ENCODE measurements around the gene AS3MT. TPM values are rescaled to one million over a fixed set of nuclear protein-coding genes. Genes with fewer than 3 reads are reported as not detected.

Gene AS3MT
- total RNA-seq, 6 experiments from 2014 or later = 5.3 to 23.2 (median 14.4) TPM

DNA sequence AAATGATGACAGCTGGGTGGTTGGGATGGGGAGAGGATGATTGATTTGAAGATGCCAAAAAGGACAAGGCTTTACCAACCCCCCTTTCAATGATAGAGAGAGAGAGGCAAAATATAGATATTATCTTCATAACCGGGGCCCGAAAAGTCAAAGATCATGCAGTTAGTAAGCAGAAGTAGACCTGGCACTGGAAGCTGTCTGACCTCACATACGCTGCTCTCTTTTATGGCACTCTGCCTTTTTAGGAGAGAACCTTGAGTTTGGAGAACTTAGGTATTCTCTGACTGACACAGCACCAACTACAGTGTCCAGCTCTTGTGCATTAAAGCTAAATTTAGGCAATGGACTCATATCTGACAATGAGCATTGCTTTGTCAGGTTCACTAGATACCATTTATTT, 79.5 kb downstream of the AS3MT start:
- H3K27me3 ChIP-seq = no peaks in the 10 kb centered on the region
- H3K27ac ChIP-seq = no peak overlapping the region
- H3K36me3 ChIP-seq = no peaks in the 10 kb centered on the region
- H3K4me3 ChIP-seq = no peak overlapping the region
- TF ChIP-seq, protein P1, sequence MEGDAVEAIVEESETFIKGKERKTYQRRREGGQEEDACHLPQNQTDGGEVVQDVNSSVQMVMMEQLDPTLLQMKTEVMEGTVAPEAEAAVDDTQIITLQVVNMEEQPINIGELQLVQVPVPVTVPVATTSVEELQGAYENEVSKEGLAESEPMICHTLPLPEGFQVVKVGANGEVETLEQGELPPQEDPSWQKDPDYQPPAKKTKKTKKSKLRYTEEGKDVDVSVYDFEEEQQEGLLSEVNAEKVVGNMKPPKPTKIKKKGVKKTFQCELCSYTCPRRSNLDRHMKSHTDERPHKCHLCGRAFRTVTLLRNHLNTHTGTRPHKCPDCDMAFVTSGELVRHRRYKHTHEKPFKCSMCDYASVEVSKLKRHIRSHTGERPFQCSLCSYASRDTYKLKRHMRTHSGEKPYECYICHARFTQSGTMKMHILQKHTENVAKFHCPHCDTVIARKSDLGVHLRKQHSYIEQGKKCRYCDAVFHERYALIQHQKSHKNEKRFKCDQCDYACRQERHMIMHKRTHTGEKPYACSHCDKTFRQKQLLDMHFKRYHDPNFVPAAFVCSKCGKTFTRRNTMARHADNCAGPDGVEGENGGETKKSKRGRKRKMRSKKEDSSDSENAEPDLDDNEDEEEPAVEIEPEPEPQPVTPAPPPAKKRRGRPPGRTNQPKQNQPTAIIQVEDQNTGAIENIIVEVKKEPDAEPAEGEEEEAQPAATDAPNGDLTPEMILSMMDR (IDR thresholded peaks at IDR 0.05) = no peak
- no peak for TF ChIP-seq POLR2A (IDR thresholded peaks at IDR 0.05)
- no peaks in the 10 kb centered on the region for H3K9me3 ChIP-seq
- intact Hi-C loops (cut with DNase I) = no loop called here
- 67% methylated on average over 1 of the region's 3 CpGs for WGBS (ENCODE audit: insufficient coverage, low coverage, low lambda C conversion rate, missing lambda C conversion rate)
- ATAC-seq = no peak
- no peak for DNase-seq
- no peaks in the 10 kb centered on the region for H3K4me1 ChIP-seq

DNA sequence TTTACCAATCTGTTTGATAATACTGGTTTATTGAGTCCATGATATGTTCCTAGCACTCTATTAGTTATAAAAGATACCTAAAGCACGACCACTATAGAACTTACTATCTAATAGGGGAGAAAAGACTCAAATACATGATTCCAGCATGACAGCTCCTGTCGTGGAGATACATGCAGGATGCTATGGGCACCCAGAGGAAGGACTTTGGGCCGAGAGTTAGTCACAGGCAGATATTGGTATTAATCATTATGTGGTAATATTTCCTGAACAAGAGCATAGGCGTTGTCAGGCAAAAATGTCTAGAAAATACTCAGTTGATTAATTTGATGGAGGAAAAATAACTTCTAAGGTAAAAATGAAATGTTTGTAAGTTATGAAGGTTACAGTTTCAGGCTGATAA, 80.6 kb downstream of the AS3MT start:
- ATAC-seq (no peak), DNase-seq (no peak)
- Histone ChIP-seq H3K9me3 (no peaks in the 10 kb centered on the region), H3K4me1 (no peaks in the 10 kb centered on the region), H3K4me3 (no peak overlapping the region), H3K36me3 (no peaks in the 10 kb centered on the region), H3K27me3 (no peaks in the 10 kb centered on the region), H3K27ac (no peak overlapping the region)
- intact Hi-C loops (cut with DNase I) = no loop called here
- TF ChIP-seq, protein P1 (IDR thresholded peaks at IDR 0.05) = no peak
- no peak for TF ChIP-seq POLR2A (IDR thresholded peaks at IDR 0.05)
- WGBS (ENCODE audit: insufficient coverage, low coverage, low lambda C conversion rate, missing lambda C conversion rate) = 79% methylated on average over 3 of the region's 4 CpGs

DNA sequence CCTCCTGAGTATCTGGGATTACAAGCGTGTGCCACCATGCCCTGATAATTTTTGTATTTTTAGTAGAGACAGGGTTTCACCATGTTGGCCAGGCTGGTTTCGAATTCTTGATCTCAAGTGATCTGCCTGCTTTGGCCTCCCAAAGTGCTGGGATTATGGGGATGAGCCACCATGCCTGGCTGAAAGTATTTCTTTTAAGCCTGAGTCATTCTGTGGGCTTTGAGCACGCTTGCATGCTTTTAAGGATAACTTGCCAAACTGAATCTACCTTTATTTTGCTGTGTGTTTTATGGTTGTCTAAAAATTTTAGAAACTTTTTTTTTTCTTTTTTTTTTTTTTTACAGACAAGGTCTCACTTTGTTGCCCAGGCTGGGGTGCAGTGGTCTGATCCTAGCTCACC, 82.0 kb downstream of the AS3MT start:
- H3K27me3 ChIP-seq = no peaks in the 10 kb centered on the region
- ATAC-seq = no peak
- 100% methylated on average over 1 of the region's 3 CpGs for WGBS (ENCODE audit: insufficient coverage, low coverage, low lambda C conversion rate, missing lambda C conversion rate)

More for the DNA sequence above, 82.0 kb downstream of the AS3MT start:
- DNase-seq = no peak
- TF ChIP-seq, protein P1 (IDR thresholded peaks at IDR 0.05) = no peak
- no peak for TF ChIP-seq POLR2A (IDR thresholded peaks at IDR 0.05)
- no peak overlapping the region for H3K4me3 ChIP-seq
- no peak overlapping the region for H3K27ac ChIP-seq
- intact Hi-C loops (cut with DNase I) = no loop called here
- H3K9me3 ChIP-seq = no peaks in the 10 kb centered on the region
- H3K36me3 ChIP-seq = no peaks in the 10 kb centered on the region
- H3K4me1 ChIP-seq = no peaks in the 10 kb centered on the region

Small RNA genes lying within 50 kb of the gene (small RNA-seq; reads per million reads assigned to genes)
- gene AS3MT (0 reads per million in 2 experiments), gene RF00026 (0 reads per million in 2 experiments)

Other genes starting within 250 kb of the AS3MT start
- gene TRIM8, start 225.0 kb upstream of the AS3MT start, total RNA-seq = 10 to 100 TPM; 34.7 to 99.8 (median 41.2) TPM
- 1 to 10 TPM; 1.1 to 3.3 (median 2.3) TPM for gene ARL3, start 155.1 kb upstream of the AS3MT start, total RNA-seq
- gene SFXN2, start 154.8 kb upstream of the AS3MT start, total RNA-seq = 10 to 100 TPM in 4 of 6 experiments, 1 to 10 TPM in 2; 7.1 to 29.7 (median 16.5) TPM
- 10 to 100 TPM; 24.1 to 58.4 (median 32.8) TPM for gene WBP1L, start 125.5 kb upstream of the AS3MT start, total RNA-seq
- 1 to 10 TPM in 4 of 6 experiments, under 1 TPM in 2; 0.61 to 4.2 (median 1.5) TPM for gene CYP17A1, start 32.1 kb upstream of the AS3MT start, total RNA-seq
- 10 to 100 TPM; 14.2 to 36.4 (median 28.1) TPM for gene BORCS7, start 15.2 kb upstream of the AS3MT start, total RNA-seq
- 1 to 10 TPM; 5.2 to 7.6 (median 6.5) TPM for gene CNNM2, start 48.8 kb downstream of the AS3MT start, total RNA-seq

Measured in right lobe of liver (tissue), 6 donors.